HepG2 (cell line): ENCODE data around the gene IKZF4. TPM values are rescaled to one million over a fixed set of nuclear protein-coding genes. Genes with fewer than 3 reads are reported as not detected.
A peak's percentile ranks its signal among the peaks of the same experiment; 100 is the strongest.

Experiments used
- CEBPG ChIP-seq: IDR thresholded peaks from 2 replicates; pipeline ENCODE4 v1.6.1; 2016
- CHCHD3 ChIP-seq: sonication (generic); formaldehyde crosslinking; IDR thresholded peaks from 2 replicates; pipeline ENCODE4 v1.8.0; 2022; ENCODE audit warnings: mild to moderate bottlenecking, missing genetic modification reagents, moderate library complexity
- GLMP ChIP-seq: sonication (generic); formaldehyde crosslinking; IDR thresholded peaks from 2 replicates; pipeline ENCODE4 v1.9.0; 2021; ENCODE audit warnings: missing genetic modification reagents, mild to moderate bottlenecking, borderline replicate concordance
- GTF2F1 ChIP-seq: fragments of 150-350 bp; IDR thresholded peaks from 2 replicates; pipeline ENCODE4 v1.6.1; 2014; ENCODE audit warnings: low read length
- HNF4G ChIP-seq, 2 experiments: sonication (generic) in 1 of 2; formaldehyde crosslinking in 1 of 2; IDR thresholded peaks; 2 replicates each; pipeline versions ENCODE4 v1.4.0 to v1.6.1; 2011 to 2020; ENCODE audit warnings: borderline replicate concordance in 2 of 2, low read depth in 2 of 2, mild to moderate bottlenecking in 2 of 2, low read length in 1 of 2, missing genetic modification reagents in 1 of 2, moderate library complexity in 1 of 2
- HNRNPH1 ChIP-seq: fragments of 200-400 bp; formaldehyde crosslinking; optimal IDR thresholded peaks from 2 replicates; pipeline ENCODE3; 2017; ENCODE audit warnings: mild to moderate bottlenecking, low read depth, low read length
- IKZF5 ChIP-seq: IDR thresholded peaks from 2 replicates; pipeline ENCODE4 v1.6.1; 2018; ENCODE audit warnings: missing genetic modification reagents, mild to moderate bottlenecking, missing compliant biosample characterization
- KLF11 ChIP-seq: IDR thresholded peaks from 2 replicates; pipeline ENCODE4 v1.6.1; 2016; ENCODE audit warnings: missing compliant biosample characterization
- MEIS2 ChIP-seq: sonication (generic); formaldehyde crosslinking; IDR thresholded peaks from 2 replicates; pipeline ENCODE4 v1.9.0; 2021; ENCODE audit warnings: mild to moderate bottlenecking, missing genetic modification reagents
- NFYC ChIP-seq: IDR thresholded peaks from 2 replicates; pipeline ENCODE4 v1.6.1; 2016; ENCODE audit warnings: missing genetic modification reagents, missing compliant biosample characterization
- POGZ ChIP-seq: sonication (generic); formaldehyde crosslinking; IDR thresholded peaks from 2 replicates; pipeline ENCODE4 v1.4.0; 2020; ENCODE audit warnings: mild to moderate bottlenecking, missing genetic modification reagents
- POLR2AphosphoS2 ChIP-seq: IDR thresholded peaks from 2 replicates; pipeline ENCODE4 v1.6.1; 2011; ENCODE audit warnings: low read depth, low read length, improper control_type of control experiment
- PRDM15 ChIP-seq: sonication (generic); formaldehyde crosslinking; IDR thresholded peaks from 2 replicates; pipeline ENCODE4 v1.4.0; 2020; ENCODE audit warnings: missing genetic modification reagents
- RCOR2 ChIP-seq: IDR thresholded peaks from 2 replicates; pipeline ENCODE4 v1.6.1; 2016; ENCODE audit warnings: missing biosample characterization, missing genetic modification reagents
- SIN3B ChIP-seq: fragments of 150-350 bp; IDR thresholded peaks from 2 replicates; pipeline ENCODE4 v1.6.1; 2014; ENCODE audit warnings: low read length
- ZNF180 ChIP-seq: sonication (generic); formaldehyde crosslinking; IDR thresholded peaks from 2 replicates; pipeline ENCODE4 v1.4.0; 2020; ENCODE audit warnings: low read depth, missing genetic modification reagents, borderline replicate concordance
- ZNF3 ChIP-seq: IDR thresholded peaks from 2 replicates; pipeline ENCODE4 v1.7.0; 2017; ENCODE audit warnings: inconsistent platforms
- ZNF619 ChIP-seq: sonication (generic); formaldehyde crosslinking; IDR thresholded peaks from 2 replicates; pipeline ENCODE4 v1.4.0; 2020; ENCODE audit warnings: mild to moderate bottlenecking, missing genetic modification reagents
- ZNF629 ChIP-seq: sonication (generic); formaldehyde crosslinking; conservative IDR thresholded peaks from 2 replicates; pipeline ENCODE4 v1.5.0; 2020; ENCODE audit warnings: missing genetic modification reagents
- ZSCAN25 ChIP-seq: sonication (generic); formaldehyde crosslinking; IDR thresholded peaks from 2 replicates; pipeline ENCODE4 v1.8.0; 2022; ENCODE audit warnings: mild to moderate bottlenecking, missing genetic modification reagents
- polyA plus RNA-seq, 8 experiments: library from polyadenylated mRNA; depleted of rRNA in 3 of 8; stranded (reverse) in 7 of 8; unstranded in 1 of 8; fragments of >200 nt; fragmentation: Illumina TruSeq in 4 of 8; extraction: Trizol in 4 of 8; gene quantifications; 2 replicates each; pipeline versions ENCODE4 v1.2.1 to v1.2.3, GENCODE V29; 2011 to 2016; ENCODE audit warnings: low read depth in 4 of 8, missing spikeins in 1 of 8, mixed read lengths in 1 of 8; ENCODE audit not compliant: insufficient read depth in 1 of 8
- total RNA-seq, 5 experiments: library from RNA; depleted of rRNA; stranded (reverse); fragments of >200 nt; fragmentation: Illumina TruSeq; extraction: Trizol; gene quantifications; 2 replicates each; pipeline ENCODE4 v1.2.3, GENCODE V29; 2016; ENCODE audit warnings: low read depth in 1 of 5

IKZF4 gene
- total and polyA plus RNA-seq, 2 of the 13 experiments (the other 11 are each of a cell fraction or from before 2014, with no cell fraction given): 0.58 to 2.2 TPM

- TF ChIP-seq IKZF5 (CRISPR knock-in tag) (peak; percentile 93), POGZ (CRISPR knock-in tag) (peak; percentile 88), CEBPG (CRISPR knock-in tag) (0 out of 2 replicates have a peak, but pooled peaks have one; percentile 7), SIN3B (0 out of 2 replicates have a peak, but pooled peaks have one; percentile 53), ZNF180 (CRISPR knock-in tag) (peak; percentile 86; the same call in 1 of the 2 replicates), PRDM15 (no peak), GTF2F1 (peak; percentile 49; the same call in 1 of the 2 replicates), ZNF619 (CRISPR knock-in tag) (0 out of 2 replicates have a peak, but pooled peaks have one; percentile 40), MEIS2 (CRISPR knock-in tag) (peak; percentile 48; the same call in 1 of the 2 replicates), ZNF629 (CRISPR knock-in tag) (peak; percentile 52), HNF4G (IDR thresholded peaks at IDR 0.05; ENCODE audit: borderline replicate concordance, low read depth, low read length) (peak; percentile 43), HNF4G (CRISPR knock-in tag; IDR thresholded peaks at IDR 0.05; ENCODE audit: borderline replicate concordance, low read depth) (peak; percentile 36; the same call in 1 of the 2 replicates), ZSCAN25 (no peak), NFYC (CRISPR knock-in tag) (peak; percentile 83), HNRNPH1 (no peak), KLF11 (CRISPR knock-in tag) (peak; percentile 77; the same call in 1 of the 2 replicates), GLMP (CRISPR knock-in tag) (no peak), CHCHD3 (CRISPR knock-in tag) (no peak), POLR2AphosphoS2 (0 out of 2 replicates have a peak, but pooled peaks have one; percentile 67), ZNF3 (CRISPR knock-in tag) (0 out of 2 replicates have a peak, but pooled peaks have one; percentile 3), RCOR2 (CRISPR knock-in tag) (no peak; the same call in 1 of the 2 replicates)
These were observed 20.9 kb downstream of the IKZF4 start, which contains the start of gene RPS26 (continued) for GRCh38 chr12:56041552-56042429.
